ENCODE data around the gene MICAL3. TPM values are rescaled to one million over a fixed set of nuclear protein-coding genes. Genes with fewer than 3 reads are reported as not detected.

The MICAL3 gene
- total RNA-seq, 4 donors from 2014 or later, result 30.4 to 57.1 (median 37.7) TPM

GRCh38 chr22:17966403-17966717, 58.0 kb downstream of the MICAL3 start:
- H3K27ac ChIP-seq, result no peak overlapping the region
- H3K9me3 ChIP-seq, result no peaks in the 10 kb centered on the region
- H3K36me3 ChIP-seq, result no peaks in the 10 kb centered on the region
- 61% methylated on average over 2 of the region's 2 CpGs for WGBS
- TF ChIP-seq EP300 (IDR thresholded peaks at IDR 0.05), result no peak
- TF ChIP-seq CTCF (IDR thresholded peaks at IDR 0.05), result no peak
- no peak for TF ChIP-seq POLR2A (IDR thresholded peaks at IDR 0.05)
- no peak for TF ChIP-seq POLR2AphosphoS5 (IDR thresholded peaks at IDR 0.05)
- H3K4me1 ChIP-seq, result peaks cover 7% of the 10 kb centered on the region
- no peaks in the 10 kb centered on the region for H3K27me3 ChIP-seq
- no peak for DNase-seq (ENCODE audit: low spot score in 2 of 2)
- no peak overlapping the region for H3K4me3 ChIP-seq

- WGBS, result 76% methylated on average over 12 of the region's 12 CpGs
- H3K4me1 ChIP-seq, result peaks cover 7% of the 10 kb centered on the region
- no peak overlapping the region for H3K4me3 ChIP-seq
- no peak overlapping the region for H3K27ac ChIP-seq
- H3K36me3 ChIP-seq, result no peaks in the 10 kb centered on the region
- no peaks in the 10 kb centered on the region for H3K27me3 ChIP-seq
- TF ChIP-seq POLR2A (IDR thresholded peaks at IDR 0.05) (no peak), EP300 (IDR thresholded peaks at IDR 0.05) (no peak), CTCF (IDR thresholded peaks at IDR 0.05) (no peak), POLR2AphosphoS5 (IDR thresholded peaks at IDR 0.05) (no peak)
- no peaks in the 10 kb centered on the region for H3K9me3 ChIP-seq
- DNase-seq (ENCODE audit: low spot score in 2 of 2), result no peak
Observed at GRCh38 chr22:17965538-17966402, 58.6 kb downstream of the MICAL3 start.

- Histone ChIP-seq H3K4me1 (peaks cover 7% of the 10 kb centered on the region), H3K9me3 (no peaks in the 10 kb centered on the region), H3K4me3 (no peak overlapping the region), H3K27me3 (no peaks in the 10 kb centered on the region), H3K27ac (no peak overlapping the region), H3K36me3 (no peaks in the 10 kb centered on the region)
- DNase-seq (ENCODE audit: low spot score in 2 of 2), result no peak
- WGBS, result 62% methylated on average over 10 of the region's 10 CpGs
- TF ChIP-seq EP300 (IDR thresholded peaks at IDR 0.05), result no peak
- no peak for TF ChIP-seq POLR2A (IDR thresholded peaks at IDR 0.05)
- no peak for TF ChIP-seq CTCF (IDR thresholded peaks at IDR 0.05)
- TF ChIP-seq POLR2AphosphoS5 (IDR thresholded peaks at IDR 0.05), result no peak
Observed at GRCh38 chr22:17964643-17965042, 59.7 kb downstream of the MICAL3 start.

- Histone ChIP-seq H3K4me3 (no peak overlapping the region), H3K9me3 (no peaks in the 10 kb centered on the region), H3K27ac (no peak overlapping the region), H3K27me3 (no peaks in the 10 kb centered on the region), H3K4me1 (peaks cover 7% of the 10 kb centered on the region), H3K36me3 (no peaks in the 10 kb centered on the region)
- TF ChIP-seq POLR2AphosphoS5 (IDR thresholded peaks at IDR 0.05), result no peak
- no peak for TF ChIP-seq EP300 (IDR thresholded peaks at IDR 0.05)
- no peak for TF ChIP-seq POLR2A (IDR thresholded peaks at IDR 0.05)
- no peak for TF ChIP-seq CTCF (IDR thresholded peaks at IDR 0.05)
- DNase-seq (ENCODE audit: low spot score in 2 of 2), result no peak
- WGBS, result 78% methylated on average over 6 of the region's 6 CpGs
Observed at GRCh38 chr22:17964156-17964555, 60.2 kb downstream of the MICAL3 start.

GRCh38 chr22:17963015-17963414, 61.3 kb downstream of the MICAL3 start:
- DNase-seq (ENCODE audit: low spot score in 2 of 2), result no peak
- Histone ChIP-seq H3K36me3 (no peaks in the 10 kb centered on the region), H3K27ac (no peak overlapping the region), H3K4me3 (no peak overlapping the region), H3K4me1 (peaks cover 7% of the 10 kb centered on the region), H3K9me3 (no peaks in the 10 kb centered on the region), H3K27me3 (no peaks in the 10 kb centered on the region)
- 89% methylated on average over 8 of the region's 8 CpGs for WGBS
- TF ChIP-seq EP300 (IDR thresholded peaks at IDR 0.05), result no peak
- no peak for TF ChIP-seq POLR2A (IDR thresholded peaks at IDR 0.05)
- TF ChIP-seq CTCF (IDR thresholded peaks at IDR 0.05), result no peak
- TF ChIP-seq POLR2AphosphoS5 (IDR thresholded peaks at IDR 0.05), result no peak

Data from suprapubic skin (tissue), 4 donors.